EL (cell line): ENCODE data around the gene SLC46A3.
"Not testable (repeated sequence)": the region's sequence is repeated elsewhere in the genome, so short reads cannot be mapped to it uniquely, and the experiment has no call there.

Source experiments
- DNase-seq: peaks from one replicate; pipeline ENCODE4 v3.0.0-alpha.2; 2016

The SLC46A3 gene

GRCh38 chr13:28718543-28719226, at the start of gene SLC46A3:
Gene SLC46A3 (minus strand): TSS chr13:28718970. CDS start chr13:28717998, 972 bp downstream.
- DNase-seq = peak; percentile 98

- DNase-seq = no peak
Measured at GRCh38 chr13:28763887-28764286, 45.1 kb upstream of the SLC46A3 start.

- peak; percentile 24 for DNase-seq
Measured at GRCh38 chr13:28761586-28761985, 42.8 kb upstream of the SLC46A3 start.

- DNase-seq = no peak
Measured at GRCh38 chr13:28755546-28755870, 36.7 kb upstream of the SLC46A3 start.

- DNase-seq = peak; percentile 61
Measured at GRCh38 chr13:28754698-28755545, 36.2 kb upstream of the SLC46A3 start.

- no peak for DNase-seq
Measured at GRCh38 chr13:28753946-28754345, 35.2 kb upstream of the SLC46A3 start.

- DNase-seq = peak; percentile 96
Measured at GRCh38 chr13:28753208-28753892, 34.6 kb upstream of the SLC46A3 start.

- peak; percentile 11 for DNase-seq
Measured at GRCh38 chr13:28751175-28751960, 32.6 kb upstream of the SLC46A3 start.

GRCh38 chr13:28750187-28751045, 31.6 kb upstream of the SLC46A3 start:
- DNase-seq = no peak

- DNase-seq = no peak
Measured at GRCh38 chr13:28747851-28748250, 29.1 kb upstream of the SLC46A3 start.

GRCh38 chr13:28746287-28746612, 27.5 kb upstream of the SLC46A3 start:
- no peak for DNase-seq

- no peak for DNase-seq
Measured at GRCh38 chr13:28744656-28745055, 25.9 kb upstream of the SLC46A3 start.

- DNase-seq = peak; percentile 81
Measured at GRCh38 chr13:28744091-28744536, 25.3 kb upstream of the SLC46A3 start.

GRCh38 chr13:28743499-28744083, 24.8 kb upstream of the SLC46A3 start:
- DNase-seq = no peak

GRCh38 chr13:28743020-28743419, 24.2 kb upstream of the SLC46A3 start:
- DNase-seq = no peak

GRCh38 chr13:28742445-28742844, 23.7 kb upstream of the SLC46A3 start:
- not testable (repeated sequence) for DNase-seq

- DNase-seq = peak; percentile 26
Measured at GRCh38 chr13:28741084-28741491, 22.3 kb upstream of the SLC46A3 start.

- DNase-seq = no peak
Measured at GRCh38 chr13:28739376-28739775, 20.6 kb upstream of the SLC46A3 start.

GRCh38 chr13:28735481-28736029, 16.8 kb upstream of the SLC46A3 start:
- no peak for DNase-seq

- DNase-seq = no peak
Measured at GRCh38 chr13:28734906-28735305, 16.1 kb upstream of the SLC46A3 start.

- no peak for DNase-seq
Measured at GRCh38 chr13:28730762-28731161, 12.0 kb upstream of the SLC46A3 start.
